Prostate gland (tissue), 2 donors: ENCODE results near the gene KIF5C.

Experiments
- CTCF ChIP-seq, 4 experiments: fragments of 200-600 bp in 2 of 4; fragments of 450-650 bp in 2 of 4; sonication (generic) in 2 of 4; IDR thresholded peaks; 1 replicate in 3 of 4; 2 replicates in 1 of 4; pipeline ENCODE4 v1.5.1; 2016 to 2019; ENCODE audit warnings: antibody characterized with exemption in 4 of 4, mild to moderate bottlenecking in 2 of 4, moderate library complexity in 2 of 4
- POLR2A ChIP-seq: fragments of 450-650 bp; IDR thresholded peaks from one replicate; pipeline ENCODE4 v1.6.1; 2016; ENCODE audit warnings: antibody characterized with exemption, mild to moderate bottlenecking
- POLR2AphosphoS5 ChIP-seq: sonication (generic); formaldehyde crosslinking; IDR thresholded peaks from one replicate; pipeline ENCODE4 v1.6.1; 2017; ENCODE audit warnings: antibody characterized with exemption

GRCh38 chr2:149021271-149021719, 146.3 kb downstream of the KIF5C start:
- TF ChIP-seq CTCF (IDR thresholded peaks at IDR 0.05): no peak
- TF ChIP-seq POLR2A: no peak
- no peak for TF ChIP-seq POLR2AphosphoS5
